Hepatocyte (in vitro differentiated cells): ENCODE data around the gene SPATA2. TPM values are rescaled to one million over a fixed set of nuclear protein-coding genes. Genes with fewer than 3 reads are reported as not detected.

Experiments used
- DNase-seq: peaks from one replicate; pipeline ENCODE4 v3.0.0-alpha.2; 2016; ENCODE audit warnings: low spot score
- H2AFZ ChIP-seq: fragments of 200-600 bp; sonication (generic); 2 replicates; pipeline ENCODE4 v1.6.0; 2016; ENCODE audit warnings: antibody characterized with exemption, mild to moderate bottlenecking
- H3K27ac ChIP-seq: fragments of 200-600 bp; sonication (generic); 2 replicates; pipeline ENCODE4 v1.5.1; 2016; ENCODE audit warnings: mild to moderate bottlenecking
- H3K27me3 ChIP-seq: fragments of 200-600 bp; sonication (generic); 2 replicates; pipeline ENCODE4 v1.6.1; 2016
- H3K36me3 ChIP-seq: fragments of 200-600 bp; sonication (generic); replicated peaks from 2 replicates; pipeline ENCODE4 v1.5.1; 2016; ENCODE audit warnings: low read depth; ENCODE audit not compliant: insufficient read depth
- H3K4me1 ChIP-seq: fragments of 200-600 bp; sonication (generic); 2 replicates; pipeline ENCODE4 v1.5.1; 2016; ENCODE audit warnings: mild to moderate bottlenecking, moderate library complexity; ENCODE audit not compliant: insufficient read depth
- H3K4me2 ChIP-seq: fragments of 200-600 bp; sonication (generic); 2 replicates; pipeline ENCODE4 v1.6.0; 2016
- H3K4me3 ChIP-seq: fragments of 200-600 bp; sonication (generic); 2 replicates; pipeline ENCODE4 v1.5.1; 2016; ENCODE audit warnings: mild to moderate bottlenecking
- H3K79me2 ChIP-seq: fragments of 200-600 bp; sonication (generic); 2 replicates; pipeline ENCODE4 v1.6.0; 2017; ENCODE audit warnings: mild to moderate bottlenecking
- H3K9me2 ChIP-seq: fragments of 200-600 bp; sonication (generic); replicated peaks from 2 replicates; pipeline ENCODE4 v1.6.0; 2017; ENCODE audit warnings: mild to moderate bottlenecking; ENCODE audit not compliant: insufficient read depth
- H3K9me3 ChIP-seq: fragments of 200-600 bp; sonication (generic); 2 replicates; pipeline ENCODE4 v1.5.1; 2016; ENCODE audit warnings: low read depth, mild to moderate bottlenecking
- H4K20me1 ChIP-seq: fragments of 200-600 bp; sonication (generic); 2 replicates; pipeline ENCODE4 v1.6.0; 2016; ENCODE audit warnings: mild to moderate bottlenecking; ENCODE audit not compliant: insufficient read depth, poor library complexity, severe bottlenecking
- CTCF ChIP-seq: fragments of 200-600 bp; sonication (generic); IDR thresholded peaks from 2 replicates; pipeline ENCODE4 v1.5.1; 2016; ENCODE audit warnings: antibody characterized with exemption, mild to moderate bottlenecking; ENCODE audit not compliant: poor library complexity
- EZH2 ChIP-seq: fragments of 200-600 bp; sonication (generic); IDR thresholded peaks from 2 replicates; pipeline ENCODE4 v1.6.1; 2016; ENCODE audit warnings: antibody characterized with exemption, mild to moderate bottlenecking, borderline replicate concordance
- EZH2phosphoT487 ChIP-seq: fragments of 200-600 bp; sonication (generic); IDR thresholded peaks from one replicate; pipeline ENCODE4 v1.6.1; 2018; ENCODE audit warnings: antibody characterized with exemption, mild to moderate bottlenecking, low read depth, moderate library complexity; ENCODE audit not compliant: unreplicated experiment, severe bottlenecking
- WGBS: methylation state at CpG from one replicate; pipeline ENCODE4 v1.1.6; 2016; ENCODE audit warnings: low lambda C conversion rate; ENCODE audit errors: missing lambda C conversion rate; 5-methylcytosine and 5-hydroxymethylcytosine counted together
- polyA plus RNA-seq: library from polyadenylated mRNA; unstranded; fragments of >200 nt; fragmentation: Nextera tagmentation; extraction: Ambion mirVana; gene quantifications from 2 replicates; pipeline ENCODE4 v1.2.1, GENCODE V29; 2016
- total RNA-seq: library from RNA; depleted of rRNA; stranded (reverse); fragments of >200 nt; gene quantifications from 2 replicates; pipeline ENCODE4 v1.2.3, GENCODE V29; 2014

Gene SPATA2
- total and polyA plus RNA-seq, 2 experiments from 2014 or later, result 5.9 to 9.6 TPM

GRCh38 chr20:49906615-49907154 lies 8.6 kb downstream of the SPATA2 start:
- no peak for TF ChIP-seq EZH2phosphoT487
- Histone ChIP-seq H3K79me2 (peaks cover 34% of the 10 kb centered on the region), H3K27ac (no peak overlapping the region), H3K27me3 (no peaks in the 10 kb centered on the region), H4K20me1 (no peaks in the 10 kb centered on the region), H3K36me3 (no peaks in the 10 kb centered on the region), H3K4me1 (peaks cover 5% of the 10 kb centered on the region), H3K9me2 (no peaks in the 10 kb centered on the region), H2AFZ (no peak overlapping the region), H3K4me2 (no peak overlapping the region), H3K9me3 (no peaks in the 10 kb centered on the region), H3K4me3 (no peak overlapping the region)
- DNase-seq, result no peak
- 95% methylated on average over 15 of the region's 15 CpGs for WGBS

- Histone ChIP-seq H3K27ac (no peak overlapping the region), H3K9me3 (no peaks in the 10 kb centered on the region), H3K9me2 (no peaks in the 10 kb centered on the region), H3K79me2 (peaks cover 29% of the 10 kb centered on the region), H3K27me3 (no peaks in the 10 kb centered on the region), H4K20me1 (no peaks in the 10 kb centered on the region), H3K4me3 (no peak overlapping the region), H3K4me2 (no peak overlapping the region), H3K4me1 (peaks cover 5% of the 10 kb centered on the region), H2AFZ (no peak overlapping the region), H3K36me3 (no peaks in the 10 kb centered on the region)
- WGBS, result 96% methylated on average over 36 of the region's 37 CpGs
- DNase-seq, result no peak
- no peak for TF ChIP-seq EZH2phosphoT487
- TF ChIP-seq CTCF, result no peak
- no peak for TF ChIP-seq EZH2
Observed at GRCh38 chr20:49906101-49906604, 9.2 kb downstream of the SPATA2 start.

- no peak for DNase-seq
- H4K20me1 ChIP-seq, result no peaks in the 10 kb centered on the region
- peaks cover 7% of the 10 kb centered on the region for H3K4me1 ChIP-seq
- H3K79me2 ChIP-seq, result peaks cover 23% of the 10 kb centered on the region
- no peaks in the 10 kb centered on the region for H3K9me2 ChIP-seq
- H3K27me3 ChIP-seq, result no peaks in the 10 kb centered on the region
- no peak overlapping the region for H3K4me2 ChIP-seq
- H3K27ac ChIP-seq, result no peak overlapping the region
- H3K4me3 ChIP-seq, result no peak overlapping the region
- WGBS, result 95% methylated on average over 29 of the region's 29 CpGs
- H3K36me3 ChIP-seq, result no peaks in the 10 kb centered on the region
- TF ChIP-seq EZH2 (no peak), CTCF (no peak), EZH2phosphoT487 (no peak)
- H3K9me3 ChIP-seq, result no peaks in the 10 kb centered on the region
- no peak overlapping the region for H2AFZ ChIP-seq
Observed at GRCh38 chr20:49905415-49906091, 9.8 kb downstream of the SPATA2 start.

GRCh38 chr20:49904440-49905214 lies 10.7 kb downstream of the SPATA2 start:
- H3K9me2 ChIP-seq, result no peaks in the 10 kb centered on the region
- WGBS, result 92% methylated on average over 16 of the region's 17 CpGs
- H3K4me1 ChIP-seq, result peaks cover 2% of the 10 kb centered on the region
- no peaks in the 10 kb centered on the region for H3K9me3 ChIP-seq
- TF ChIP-seq EZH2phosphoT487 (no peak), CTCF (no peak), EZH2 (no peak)
- no peak overlapping the region for H2AFZ ChIP-seq
- H3K4me3 ChIP-seq, result no peak overlapping the region
- no peaks in the 10 kb centered on the region for H3K27me3 ChIP-seq
- H3K4me2 ChIP-seq, result no peak overlapping the region
- H3K27ac ChIP-seq, result no peak overlapping the region
- peaks cover 17% of the 10 kb centered on the region for H3K79me2 ChIP-seq
- H3K36me3 ChIP-seq, result no peaks in the 10 kb centered on the region
- no peaks in the 10 kb centered on the region for H4K20me1 ChIP-seq
- no peak for DNase-seq
